K562 (cell line): ENCODE measurements around the gene PA2G4. TPM values are rescaled to one million over a fixed set of nuclear protein-coding genes. Genes with fewer than 3 reads are reported as not detected.

Experiments
- CHD7 ChIP-seq: fragments of 200-600 bp; sonication (generic); IDR thresholded peaks from one replicate; pipeline ENCODE4 v1.6.1; 2012; ENCODE audit warnings: mild to moderate bottlenecking, low read depth, low read length, inconsistent platforms
- E4F1 ChIP-seq: fragments of 250-450 bp; sonication (Bioruptor Pico); IDR thresholded peaks from 2 replicates; pipeline ENCODE4 v1.5.0; 2021; ENCODE audit warnings: mild to moderate bottlenecking, borderline replicate concordance
- PCBP2 ChIP-seq: fragments of 200-400 bp; formaldehyde crosslinking; IDR thresholded peaks from 2 replicates; pipeline ENCODE4 v1.6.1; 2018; ENCODE audit warnings: low read length, low read depth, mild to moderate bottlenecking, moderate library complexity; ENCODE audit not compliant: poor library complexity, severe bottlenecking
- POLR2H ChIP-seq: IDR thresholded peaks from 2 replicates; pipeline ENCODE4 v1.6.1; 2016; ENCODE audit warnings: missing genetic modification characterization, low read depth, mild to moderate bottlenecking, control low read depth, missing compliant biosample characterization, moderate library complexity
- TAF1 ChIP-seq: IDR thresholded peaks from 2 replicates; pipeline ENCODE4 v1.6.1; 2011; ENCODE audit warnings: mild to moderate bottlenecking, low read length, moderate library complexity; ENCODE audit not compliant: insufficient read depth, control insufficient read depth, severe bottlenecking; ENCODE audit errors: extremely low read depth
- TBP ChIP-seq: optimal IDR thresholded peaks from 2 replicates; pipeline ENCODE3; 2011; ENCODE audit warnings: low read depth, low read length, improper control_type of control experiment
- TEAD1 ChIP-seq, 2 experiments: fragments of 450-650 bp in 1 of 2; sonication (generic) in 1 of 2; formaldehyde crosslinking; IDR thresholded peaks; 2 replicates each; pipeline versions ENCODE4 v1.4.0 to v1.8.0; 2020 to 2022; ENCODE audit warnings: mild to moderate bottlenecking in 2 of 2, missing genetic modification reagents in 1 of 2
- UBTF ChIP-seq, 2 experiments: IDR thresholded peaks; 2 replicates each; pipeline ENCODE4 v1.6.1; 2012; ENCODE audit warnings: improper control_type of control experiment in 2 of 2, low read depth in 2 of 2, low read length in 2 of 2, borderline replicate concordance in 1 of 2
- ZFX ChIP-seq: sonication (generic); formaldehyde crosslinking; IDR thresholded peaks from 2 replicates; pipeline ENCODE4 v1.8.0; 2022; ENCODE audit warnings: mild to moderate bottlenecking, missing genetic modification reagents, moderate library complexity
- polyA plus RNA-seq, 8 experiments: library from polyadenylated mRNA; depleted of rRNA in 4 of 8; stranded (reverse) in 5 of 8; unstranded in 3 of 8; fragments of >200 nt; fragmentation: Nextera tagmentation in 2 of 8; fragmentation: Illumina TruSeq in 1 of 8; extraction: Ambion mirVana in 2 of 8; extraction: Trizol in 1 of 8; gene quantifications; 2 replicates each; pipeline versions ENCODE4 v1.2.1 to v1.2.3, GENCODE V29; 2011 to 2014; ENCODE audit warnings: inconsistent platforms in 1 of 8, missing spikeins in 1 of 8
- total RNA-seq, 7 experiments: library from RNA; depleted of rRNA in 6 of 7; stranded (reverse); fragments of >200 nt in 6 of 7; fragmentation: Illumina TruSeq in 2 of 7; extraction: Trizol in 2 of 7; gene quantifications; 2 replicates each; pipeline versions ENCODE4 v1.2.1 to v1.2.3, GENCODE V29; 2011 to 2021; ENCODE audit warnings: low replicate concordance in 1 of 7

PA2G4 gene
- total and polyA plus RNA-seq, 9 of the 15 experiments (the other 6 are each of a cell fraction or from before 2014, with no cell fraction given), result 230 to 925 (median 638) TPM

GRCh38 chr12:56151672-56152131, 47.3 kb downstream of the PA2G4 start (continued):
- TF ChIP-seq CHD7, result no peak
- peak; percentile 72 for TF ChIP-seq TBP
- TF ChIP-seq TEAD1 (CRISPR knock-in tag; IDR thresholded peaks at IDR 0.05), result peak in 1 of 2 experiments; percentile 50; a peak in 1 of 4 replicates
- TF ChIP-seq E4F1 (CRISPR knock-in tag), result no peak
- TF ChIP-seq PCBP2, result no peak
- peak in 1 of 2 experiments; percentile 44; a peak in 1 of 4 replicates for TF ChIP-seq UBTF (IDR thresholded peaks at IDR 0.05; ENCODE audit: borderline replicate concordance in 1 of 2, low read depth in 2 of 2, low read length in 2 of 2)
- no peak for TF ChIP-seq POLR2H
- 0 out of 2 replicates have a peak, but pooled peaks have one; percentile 4 for TF ChIP-seq ZFX (CRISPR knock-in tag)
- peak; percentile 43 for TF ChIP-seq TAF1
